HG02973 (cell line): ENCODE data around the gene PGP.
"Not testable (repeated sequence)": the region's sequence is repeated elsewhere in the genome, so short reads cannot be mapped to it uniquely, and the experiment has no call there.

Source experiments
- ATAC-seq: cut with Tn5 transposase; IDR thresholded peaks from one replicate; pipeline ENCODE4 v1.9.1; 2021; ENCODE audit warnings: moderate library complexity; ENCODE audit not compliant: unreplicated experiment

The PGP gene, protein sequence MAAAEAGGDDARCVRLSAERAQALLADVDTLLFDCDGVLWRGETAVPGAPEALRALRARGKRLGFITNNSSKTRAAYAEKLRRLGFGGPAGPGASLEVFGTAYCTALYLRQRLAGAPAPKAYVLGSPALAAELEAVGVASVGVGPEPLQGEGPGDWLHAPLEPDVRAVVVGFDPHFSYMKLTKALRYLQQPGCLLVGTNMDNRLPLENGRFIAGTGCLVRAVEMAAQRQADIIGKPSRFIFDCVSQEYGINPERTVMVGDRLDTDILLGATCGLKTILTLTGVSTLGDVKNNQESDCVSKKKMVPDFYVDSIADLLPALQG

GRCh38 chr16:2214719-2214968 lies at the start of gene PGP:
Gene PGP (minus strand): TSS chr16:2214840. CDS start chr16:2214777, 63 bp downstream.
- peak; percentile 73 for ATAC-seq

- not testable (repeated sequence) for ATAC-seq
Observed at GRCh38 chr16:2263026-2263425, 48.4 kb upstream of the PGP start.

DNA sequence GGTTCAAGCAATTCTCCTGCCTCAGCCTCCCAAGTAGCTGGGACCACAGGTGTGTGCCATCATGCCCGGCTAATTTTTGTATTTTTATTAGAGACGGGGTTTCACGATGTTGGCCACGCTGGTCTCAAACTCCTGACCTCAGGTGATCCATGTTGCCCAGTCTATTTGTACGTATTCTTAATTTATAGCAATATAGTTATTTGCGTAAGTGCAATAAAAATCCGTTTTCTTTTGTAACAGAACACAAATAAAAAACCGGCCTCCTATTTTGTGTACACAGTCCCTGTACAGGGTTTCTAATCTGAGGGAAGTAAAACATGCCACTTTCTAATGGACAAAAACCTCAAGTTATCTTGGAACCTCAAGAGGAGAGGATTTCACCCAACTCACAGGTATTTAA lies 45.6 kb upstream of the PGP start:
- ATAC-seq = no peak

- not testable (repeated sequence) for ATAC-seq
Observed at GRCh38 chr16:2258530-2258929, 43.9 kb upstream of the PGP start.

GRCh38 chr16:2257726-2258125 lies 43.1 kb upstream of the PGP start:
- ATAC-seq = no peak

DNA sequence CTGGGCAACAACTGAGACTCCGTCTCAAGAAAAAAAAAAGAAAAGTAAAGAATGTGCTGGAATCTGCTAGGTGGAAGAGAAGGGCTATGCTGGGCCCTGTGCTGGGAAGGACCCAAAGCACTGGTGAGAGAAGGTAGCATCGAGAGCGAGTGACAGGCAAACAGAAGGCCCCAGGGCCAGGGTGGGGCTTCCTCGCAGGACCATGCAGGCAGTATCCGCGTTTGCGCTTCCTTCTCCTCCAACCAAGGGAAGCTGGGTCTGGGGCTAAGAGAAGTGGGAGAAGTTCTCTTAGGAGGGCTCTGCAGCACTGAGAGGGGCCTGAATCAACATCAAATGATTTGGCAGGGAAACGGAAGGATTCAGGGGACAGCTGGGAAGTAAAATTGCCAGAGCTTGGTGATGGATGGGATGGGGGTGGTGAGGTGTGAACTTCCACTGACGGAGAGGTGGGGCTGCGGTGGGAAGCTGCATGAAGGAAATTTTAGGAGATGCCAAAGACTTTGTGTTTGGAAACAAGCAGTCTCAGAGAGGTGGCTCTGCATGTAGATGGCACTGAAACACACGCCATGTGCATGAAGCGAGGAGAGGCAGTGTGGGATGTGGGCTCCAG lies 42.0 kb upstream of the PGP start:
- no peak for ATAC-seq

- ATAC-seq = no peak
Observed at GRCh38 chr16:2253293-2253692, 38.7 kb upstream of the PGP start.

- ATAC-seq = no peak
Observed at GRCh38 chr16:2252806-2253148, 38.1 kb upstream of the PGP start.

DNA sequence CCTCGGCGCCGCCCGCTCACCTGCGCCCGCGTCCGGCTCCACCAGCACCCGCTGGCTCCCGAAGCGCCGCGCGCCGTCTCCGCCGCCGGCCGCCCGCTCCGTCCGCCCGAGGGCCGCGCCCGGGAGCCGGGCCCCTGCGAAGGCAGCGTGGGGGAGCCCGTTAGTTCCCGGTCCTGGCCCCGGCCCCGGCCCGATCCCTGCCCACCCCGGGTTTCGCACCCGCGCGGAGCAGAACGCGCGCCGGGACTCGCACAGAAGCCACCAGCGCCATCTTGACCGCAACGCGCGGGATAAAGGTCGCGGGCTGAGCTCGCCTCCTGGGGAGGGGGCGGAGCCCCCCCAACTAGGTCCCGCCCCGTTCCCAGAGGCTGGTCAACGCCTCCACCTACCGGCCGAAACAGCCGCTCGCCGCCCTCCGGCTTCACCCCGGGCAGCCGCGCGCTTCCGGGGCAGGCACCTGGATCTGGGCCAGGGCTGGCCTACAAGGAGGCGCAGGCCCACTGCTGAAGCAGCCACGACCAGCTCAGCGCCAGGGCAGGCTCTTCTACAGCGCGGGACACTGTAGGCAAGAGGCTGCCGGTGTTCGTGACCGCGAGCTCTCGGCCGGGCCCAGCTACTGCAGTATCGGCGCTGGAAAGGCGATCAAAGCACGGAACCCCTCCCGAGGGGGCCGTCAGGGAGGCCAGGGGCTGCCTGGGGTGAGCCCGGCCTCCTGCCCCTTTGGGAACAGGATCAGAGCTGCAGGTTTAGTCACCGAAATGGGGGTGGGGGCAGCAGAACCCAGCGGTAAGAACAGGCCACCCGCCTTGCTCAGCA lies 36.9 kb upstream of the PGP start, which contains the start of gene ECI1:
Gene ECI1 (minus strand): TSS at position 292 of the 816 bp plus-strand sequence. CDS start 21 bp downstream, at position 271.
- peak; percentile 88 for ATAC-seq

- ATAC-seq = no peak
Observed at GRCh38 chr16:2250652-2251295, 36.1 kb upstream of the PGP start.

DNA sequence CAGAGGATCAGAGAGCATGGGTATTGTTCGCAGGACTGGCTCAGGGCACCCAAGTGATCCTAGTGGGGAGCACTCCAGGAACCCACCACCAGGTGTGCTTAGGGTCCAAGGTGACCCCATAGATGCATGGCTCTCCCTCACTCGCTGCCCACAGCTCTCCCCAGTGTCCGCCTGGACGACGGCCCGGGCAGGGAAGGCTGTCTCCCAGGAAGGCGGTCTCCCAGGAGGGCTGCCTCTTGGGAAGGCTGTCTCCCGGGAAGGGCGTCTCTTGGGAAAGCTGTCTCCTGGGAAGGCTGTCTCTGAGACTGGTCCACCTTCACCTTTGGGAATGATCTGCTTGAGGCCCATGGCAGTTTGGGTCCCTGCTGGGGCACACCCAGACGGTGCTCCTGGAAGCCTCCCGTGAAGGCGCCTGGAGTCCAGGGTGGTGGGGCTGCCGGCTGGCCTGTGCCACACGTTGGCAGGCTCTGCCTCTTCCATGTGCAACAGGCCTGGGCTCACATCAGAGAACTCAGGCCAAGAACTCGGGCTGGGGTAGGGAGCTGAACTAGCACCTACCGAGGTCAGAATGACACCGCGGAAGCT lies 31.8 kb upstream of the PGP start:
- ATAC-seq = no peak

DNA sequence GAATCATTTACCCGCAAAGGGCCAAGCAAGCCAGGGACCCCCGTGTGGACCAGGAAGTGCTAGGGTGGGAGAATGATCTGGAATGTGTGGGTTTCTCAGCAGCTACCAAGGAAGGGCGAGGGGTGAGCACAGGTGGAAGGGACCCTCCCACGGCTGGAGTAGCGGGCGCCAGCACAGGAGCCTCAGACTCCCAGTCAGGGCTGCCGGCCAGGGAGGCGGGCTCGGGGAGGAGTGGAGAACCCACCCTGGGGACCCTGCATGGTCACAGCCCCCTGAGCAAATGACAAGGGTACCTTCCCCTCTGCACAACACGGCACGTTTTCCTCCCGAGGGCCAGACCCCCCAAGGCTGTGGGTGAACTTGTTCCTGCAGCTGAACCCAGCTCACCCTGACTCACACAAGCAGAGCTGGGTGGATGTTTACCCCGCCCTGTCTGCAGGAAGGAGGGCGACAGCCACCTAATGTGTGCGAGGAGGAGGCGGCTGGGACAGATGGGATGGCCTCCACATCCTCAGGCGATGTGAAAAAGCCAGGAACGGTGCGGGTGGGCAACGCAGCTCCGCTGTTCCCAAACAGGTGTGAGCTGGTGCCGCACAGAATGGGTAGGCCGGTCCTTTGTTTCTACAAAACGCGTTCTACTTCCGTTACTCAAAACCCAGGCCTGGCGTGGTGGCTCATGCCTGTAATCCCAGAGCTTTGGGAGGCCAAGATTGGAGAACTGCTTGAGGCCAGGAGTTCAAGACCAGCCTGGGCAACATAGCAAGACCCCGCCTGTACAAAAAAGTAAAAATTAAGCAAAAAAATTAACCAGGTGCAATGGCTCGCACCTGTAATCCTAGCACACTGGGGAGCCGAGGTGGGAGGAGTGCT lies 30.5 kb upstream of the PGP start:
- no peak for ATAC-seq

DNA sequence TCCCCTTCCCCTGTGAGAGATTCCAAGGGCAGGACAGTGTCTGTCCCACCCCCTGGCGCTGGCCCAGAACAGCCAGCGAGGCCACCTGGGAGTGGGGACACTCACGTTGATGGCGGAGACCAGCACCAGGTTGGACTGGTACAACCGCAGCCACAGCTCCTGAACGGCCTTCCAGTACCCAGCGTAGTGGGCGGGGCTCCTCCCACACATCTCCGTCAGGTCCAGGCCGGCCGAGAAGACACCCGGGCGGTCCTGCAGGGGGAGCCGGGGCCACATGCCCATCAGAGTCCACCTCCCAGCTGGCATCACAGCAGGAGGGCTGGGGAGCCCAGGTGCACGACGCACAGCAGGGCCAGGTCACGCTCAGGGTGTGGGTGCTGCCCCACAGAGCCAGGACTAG lies 29.7 kb upstream of the PGP start:
- ATAC-seq = no peak

DNA sequence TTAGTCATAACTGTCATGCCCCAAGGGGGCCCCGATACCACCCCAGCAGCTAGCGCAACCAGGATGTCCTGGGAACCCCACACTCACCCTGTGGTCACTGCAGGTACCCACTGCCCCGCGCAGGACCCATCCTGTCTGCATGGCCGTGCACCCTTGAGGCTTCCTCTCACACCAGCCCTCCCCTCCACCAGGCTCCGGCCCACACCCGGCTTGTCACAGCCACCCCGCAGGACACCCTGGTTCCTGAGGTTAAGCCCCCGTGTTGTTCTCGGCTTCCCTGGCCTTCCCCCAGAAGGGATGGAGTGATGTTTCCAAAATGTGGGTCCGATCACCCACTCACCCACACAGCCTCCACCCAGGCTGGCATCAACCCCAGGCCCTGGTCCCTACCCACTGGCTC lies 29.1 kb upstream of the PGP start:
- ATAC-seq = no peak

GRCh38 chr16:2243031-2243528 lies 28.4 kb upstream of the PGP start:
- no peak for ATAC-seq

DNA sequence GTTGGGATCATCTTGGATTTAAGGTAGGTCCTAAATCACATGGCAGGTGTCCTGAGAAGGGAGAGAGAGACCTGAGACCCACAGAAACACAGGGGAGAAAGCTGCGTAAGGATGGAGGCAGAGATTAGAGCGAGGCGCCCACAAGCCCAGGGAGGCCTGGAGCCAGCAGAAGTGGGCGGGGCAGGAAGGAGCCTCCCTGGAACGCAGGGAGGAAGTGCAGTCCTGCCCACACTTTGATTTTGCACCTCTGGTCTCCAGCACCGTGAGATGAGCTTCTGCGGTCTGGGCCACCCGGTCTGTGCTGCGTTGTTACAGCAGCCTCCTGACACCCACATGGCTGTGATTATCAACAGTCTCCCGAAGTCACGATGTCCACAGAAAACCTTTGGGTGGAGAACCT lies 28.0 kb upstream of the PGP start:
- no peak for ATAC-seq

GRCh38 chr16:2240331-2240730 lies 25.7 kb upstream of the PGP start:
- ATAC-seq = not testable (repeated sequence)

GRCh38 chr16:2238838-2239675 lies 24.4 kb upstream of the PGP start:
- no peak for ATAC-seq

GRCh38 chr16:2238150-2238837 lies 23.7 kb upstream of the PGP start:
- no peak for ATAC-seq
